C4-2B (cell line): ENCODE data around the gene SEMA5B.

ENCODE experiments used
- ZFX ChIP-seq: fragments of 450-650 bp; IDR thresholded peaks from 2 replicates; pipeline ENCODE4 v1.6.1; 2017
- TF ChIP-seq, protein P1 (sequence below): fragments of 450-650 bp; conservative IDR thresholded peaks from 2 replicates; pipeline ENCODE4 v1.5.1; 2017; ENCODE audit warnings: mild to moderate bottlenecking

DNA sequence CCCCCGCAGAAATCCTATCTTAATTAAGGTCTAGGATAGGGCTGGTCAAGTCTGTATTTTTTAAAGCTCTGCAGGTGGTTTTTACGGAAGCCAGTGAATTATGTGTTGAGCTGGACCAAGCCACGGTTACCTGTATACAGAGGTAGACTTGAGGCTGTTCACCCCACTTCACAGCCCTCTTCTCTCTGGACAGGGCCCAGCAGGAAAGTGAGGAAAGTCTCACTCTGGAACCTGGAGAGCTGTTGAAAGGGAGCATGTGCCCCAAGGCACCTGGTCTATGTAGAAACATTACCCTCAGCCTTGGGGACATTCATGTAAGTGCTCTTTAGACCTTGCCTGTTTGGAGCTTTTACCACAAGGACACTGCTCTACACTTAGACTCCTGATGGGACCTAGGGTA lies 6.9 kb downstream of the SEMA5B start:
- TF ChIP-seq, protein P1, sequence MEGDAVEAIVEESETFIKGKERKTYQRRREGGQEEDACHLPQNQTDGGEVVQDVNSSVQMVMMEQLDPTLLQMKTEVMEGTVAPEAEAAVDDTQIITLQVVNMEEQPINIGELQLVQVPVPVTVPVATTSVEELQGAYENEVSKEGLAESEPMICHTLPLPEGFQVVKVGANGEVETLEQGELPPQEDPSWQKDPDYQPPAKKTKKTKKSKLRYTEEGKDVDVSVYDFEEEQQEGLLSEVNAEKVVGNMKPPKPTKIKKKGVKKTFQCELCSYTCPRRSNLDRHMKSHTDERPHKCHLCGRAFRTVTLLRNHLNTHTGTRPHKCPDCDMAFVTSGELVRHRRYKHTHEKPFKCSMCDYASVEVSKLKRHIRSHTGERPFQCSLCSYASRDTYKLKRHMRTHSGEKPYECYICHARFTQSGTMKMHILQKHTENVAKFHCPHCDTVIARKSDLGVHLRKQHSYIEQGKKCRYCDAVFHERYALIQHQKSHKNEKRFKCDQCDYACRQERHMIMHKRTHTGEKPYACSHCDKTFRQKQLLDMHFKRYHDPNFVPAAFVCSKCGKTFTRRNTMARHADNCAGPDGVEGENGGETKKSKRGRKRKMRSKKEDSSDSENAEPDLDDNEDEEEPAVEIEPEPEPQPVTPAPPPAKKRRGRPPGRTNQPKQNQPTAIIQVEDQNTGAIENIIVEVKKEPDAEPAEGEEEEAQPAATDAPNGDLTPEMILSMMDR, result no peak
- no peak for TF ChIP-seq ZFX
